Mammary epithelial cell (primary cell): ENCODE measurements around the gene NAA80.

Experiments used
- CTCF ChIP-seq, 2 donors: IDR thresholded peaks in 1 of 2; conservative IDR thresholded peaks in 1 of 2; 2 replicates each; pipeline ENCODE4 v1.5.1; 2011 to 2012; ENCODE audit warnings: inconsistent platforms in 2 of 2, low read length in 2 of 2, mild to moderate bottlenecking in 2 of 2, control low read depth in 1 of 2, low read depth in 1 of 2; ENCODE audit not compliant: insufficient read depth in 1 of 2; ENCODE audit errors: extremely low read depth in 1 of 2
- EZH2 ChIP-seq: IDR thresholded peaks from 2 replicates; pipeline ENCODE4 v1.6.1; 2012; ENCODE audit warnings: low read length, inconsistent platforms, borderline replicate concordance

GRCh38 chr3:50286322-50287227 lies 12.6 kb downstream of the NAA80 start:
- TF ChIP-seq CTCF (conservative IDR thresholded peaks at IDR 0.05 in 1 of 2, IDR thresholded peaks at IDR 0.05 in 1 of 2; ENCODE audit: extremely low read depth in 1 of 2, insufficient read depth in 1 of 2, low read depth in 1 of 2, low read length in 2 of 2), result no peak
- TF ChIP-seq EZH2, result no peak
